Measurements from ENCODE around the gene SCN4A. TPM values are rescaled to one million over a fixed set of nuclear protein-coding genes. Genes with fewer than 3 reads are reported as not detected.

SCN4A gene
- total RNA-seq, 4 donors from 2014 or later, result 7.0 to 43.3 (median 15.1) TPM

DNA sequence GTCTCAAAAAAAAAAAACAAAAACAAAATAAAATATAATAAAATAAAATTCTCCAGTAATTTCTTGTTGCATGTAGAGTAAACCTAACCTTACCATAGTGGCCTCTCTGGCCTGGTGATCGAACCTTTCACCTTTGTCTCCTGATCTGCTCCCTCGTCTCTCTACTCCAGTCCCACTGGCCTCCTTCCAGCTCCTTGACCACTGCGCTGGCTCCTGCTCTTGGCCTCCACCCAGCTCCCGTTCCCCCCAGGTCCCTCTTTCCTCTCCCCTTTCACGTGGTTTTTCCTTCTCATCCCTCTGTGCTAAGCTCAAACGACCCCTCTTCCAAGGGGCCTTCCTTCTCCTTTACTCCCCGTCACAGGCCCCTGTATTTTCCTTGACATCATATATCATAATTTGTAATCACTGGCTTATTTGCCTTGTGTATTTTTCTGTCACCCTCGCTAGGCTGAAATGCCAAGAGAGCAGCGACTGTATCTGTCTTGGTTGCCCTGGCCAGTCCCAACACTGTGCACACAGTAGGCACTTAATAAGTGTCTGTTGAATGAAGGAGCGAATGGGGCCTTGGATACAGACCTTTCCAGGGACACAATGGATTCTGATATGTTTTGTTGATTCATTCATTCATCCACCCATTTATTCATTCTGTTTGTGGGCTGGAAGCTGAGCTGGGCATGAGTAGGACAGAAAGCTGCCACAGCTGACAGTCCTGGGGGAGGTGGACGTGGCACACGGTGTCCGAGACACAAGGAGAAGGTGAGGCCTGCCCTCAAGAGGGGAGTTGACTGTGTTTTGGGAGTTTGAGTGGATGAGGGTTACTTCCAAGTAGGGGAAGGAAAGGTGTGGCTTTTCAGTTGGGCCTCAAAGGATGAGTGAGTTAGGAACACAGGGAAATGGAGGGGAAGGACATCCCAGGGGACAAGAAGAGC is 5.8 kb upstream of the SCN4A start:
- no peak for ATAC-seq (ENCODE audit: low FRiP score)
- DNase-seq (ENCODE audit: low spot score), result no peak
- TF ChIP-seq, protein P1, sequence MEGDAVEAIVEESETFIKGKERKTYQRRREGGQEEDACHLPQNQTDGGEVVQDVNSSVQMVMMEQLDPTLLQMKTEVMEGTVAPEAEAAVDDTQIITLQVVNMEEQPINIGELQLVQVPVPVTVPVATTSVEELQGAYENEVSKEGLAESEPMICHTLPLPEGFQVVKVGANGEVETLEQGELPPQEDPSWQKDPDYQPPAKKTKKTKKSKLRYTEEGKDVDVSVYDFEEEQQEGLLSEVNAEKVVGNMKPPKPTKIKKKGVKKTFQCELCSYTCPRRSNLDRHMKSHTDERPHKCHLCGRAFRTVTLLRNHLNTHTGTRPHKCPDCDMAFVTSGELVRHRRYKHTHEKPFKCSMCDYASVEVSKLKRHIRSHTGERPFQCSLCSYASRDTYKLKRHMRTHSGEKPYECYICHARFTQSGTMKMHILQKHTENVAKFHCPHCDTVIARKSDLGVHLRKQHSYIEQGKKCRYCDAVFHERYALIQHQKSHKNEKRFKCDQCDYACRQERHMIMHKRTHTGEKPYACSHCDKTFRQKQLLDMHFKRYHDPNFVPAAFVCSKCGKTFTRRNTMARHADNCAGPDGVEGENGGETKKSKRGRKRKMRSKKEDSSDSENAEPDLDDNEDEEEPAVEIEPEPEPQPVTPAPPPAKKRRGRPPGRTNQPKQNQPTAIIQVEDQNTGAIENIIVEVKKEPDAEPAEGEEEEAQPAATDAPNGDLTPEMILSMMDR (IDR thresholded peaks at IDR 0.05), result no peak

GRCh38 chr17:63976702-63977101 is 4.0 kb upstream of the SCN4A start:
- DNase-seq (ENCODE audit: low spot score) (no peak), ATAC-seq (ENCODE audit: low FRiP score) (no peak)
- TF ChIP-seq, protein P1 (IDR thresholded peaks at IDR 0.05), result no peak

DNA sequence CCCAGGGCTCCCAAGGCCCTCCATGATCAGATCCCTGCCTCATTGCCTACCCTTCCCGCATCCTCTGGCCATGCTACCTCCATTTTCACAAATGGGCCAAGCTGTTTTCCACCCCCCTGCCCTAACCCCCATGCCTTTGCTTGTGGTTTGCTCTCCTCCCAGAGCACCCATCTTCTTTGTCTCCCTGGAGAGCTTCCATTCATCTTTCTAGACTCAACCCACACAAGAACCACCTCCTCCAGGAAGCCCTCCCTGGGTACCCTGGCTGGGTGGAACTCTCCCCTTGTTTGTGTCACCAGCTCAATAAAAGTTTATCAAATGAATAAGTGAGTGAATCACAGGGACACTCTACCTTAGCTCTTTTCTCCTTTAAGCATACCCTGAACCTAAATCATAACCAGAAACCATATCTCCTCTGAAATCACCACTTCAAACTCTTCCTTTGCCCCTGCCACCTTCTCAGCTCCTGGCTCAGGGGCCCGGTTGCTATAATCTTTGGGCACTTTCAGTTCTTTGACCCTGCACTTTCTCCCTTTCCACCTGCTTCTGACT is 2.9 kb upstream of the SCN4A start:
- TF ChIP-seq, protein P1 (IDR thresholded peaks at IDR 0.05), result no peak
- DNase-seq (ENCODE audit: low spot score), result no peak
- ATAC-seq (ENCODE audit: low FRiP score), result no peak

DNA sequence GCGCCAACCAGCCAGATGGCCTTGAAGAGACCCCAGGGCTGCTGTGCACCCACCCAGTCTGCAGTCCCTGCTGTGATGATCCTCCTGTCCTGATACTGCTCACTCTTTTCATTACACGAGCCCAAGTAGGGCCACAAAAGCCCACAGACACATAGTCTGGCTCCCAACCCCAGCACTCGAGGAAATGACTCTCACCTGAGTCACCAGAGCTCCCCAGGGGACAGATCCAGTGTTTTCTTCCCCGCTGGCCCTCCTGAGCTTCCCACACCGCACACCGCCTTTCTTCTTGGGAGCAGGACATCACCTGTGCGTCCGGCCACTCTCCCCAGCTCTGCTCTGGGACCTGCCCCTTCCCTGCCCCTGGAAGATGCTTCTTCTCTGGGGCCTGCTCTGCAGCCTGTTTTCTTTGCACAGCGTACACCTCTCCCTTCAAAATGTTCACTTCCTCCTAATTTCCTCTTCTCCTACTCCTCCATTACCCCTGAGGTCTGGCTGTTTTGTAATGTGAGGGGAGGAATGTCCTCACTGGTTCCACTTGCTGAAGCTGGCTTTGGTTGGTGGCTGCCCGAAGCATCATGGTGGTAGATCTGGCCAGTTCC is 2.0 kb upstream of the SCN4A start:
- ATAC-seq (ENCODE audit: low FRiP score), result no peak
- DNase-seq (ENCODE audit: low spot score), result no peak
- TF ChIP-seq, protein P1 (IDR thresholded peaks at IDR 0.05), result no peak

DNA sequence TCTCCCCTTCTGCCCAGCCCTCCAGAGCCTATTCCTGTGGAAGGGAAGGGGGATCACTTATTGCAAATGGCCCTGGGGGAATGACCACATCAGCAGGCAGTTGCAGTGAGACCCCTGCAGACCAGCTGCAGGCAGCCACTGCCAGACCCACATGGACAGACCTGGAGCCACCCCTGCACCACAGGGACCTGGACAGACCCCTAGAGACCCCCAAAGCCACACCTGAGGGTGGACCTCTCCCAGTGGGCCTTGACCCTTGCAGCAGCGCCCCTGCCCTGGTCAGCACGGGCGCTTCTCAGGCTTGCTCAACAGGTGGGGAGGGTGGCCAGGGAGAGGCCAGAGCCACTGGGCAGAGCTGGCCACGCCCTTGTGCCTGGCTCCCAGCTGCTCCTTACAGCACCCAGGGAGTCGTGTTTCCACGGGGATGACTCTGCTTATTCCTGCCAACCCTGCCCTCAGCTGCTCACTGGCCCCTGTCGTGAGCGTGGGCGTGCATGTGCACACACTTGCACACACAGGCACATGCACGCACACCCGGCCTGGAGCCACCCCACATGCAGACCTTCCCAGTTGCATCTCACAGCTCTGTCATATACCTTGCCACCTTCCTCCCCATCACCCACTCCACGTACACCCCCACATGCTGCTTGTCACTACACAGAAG is 1.3 kb upstream of the SCN4A start:
- TF ChIP-seq, protein P1 (IDR thresholded peaks at IDR 0.05), result no peak
- ATAC-seq (ENCODE audit: low FRiP score) (no peak), DNase-seq (ENCODE audit: low spot score) (no peak)

GRCh38 chr17:63973247-63973646 is 529 bp upstream of the SCN4A start:
- no peak for DNase-seq (ENCODE audit: low spot score)
- TF ChIP-seq, protein P1 (IDR thresholded peaks at IDR 0.05), result no peak
- no peak for ATAC-seq (ENCODE audit: low FRiP score)
